ENCODE measurements around the gene TSPAN18.

GRCh38 chr11:44978274-44978960, 251.7 kb downstream of the TSPAN18 start:
- TF ChIP-seq CTCF (IDR thresholded peaks at IDR 0.05) = no peak
- no peak for TF ChIP-seq POLR2A (IDR thresholded peaks at IDR 0.05)
